B cell (primary cell): Measurements from ENCODE around the gene GNAI2. TPM values are rescaled to one million over a fixed set of nuclear protein-coding genes. Genes with fewer than 3 reads are reported as not detected.

Source experiments
- ATAC-seq: fragments of 200-7000 bp; cut with Tn5 transposase; one replicate; pipeline ENCODE4 v1.10.0; 2021; ENCODE audit warnings: low read depth, mild to moderate bottlenecking, moderate number of reproducible peaks, moderate library complexity
- CTCF ChIA-PET: fragments of 350-600 bp; sonication (Branson Sonifier 250); formaldehyde crosslinking; loops from one replicate; lab custom pipeline; 2021; ENCODE audit warnings: antibody characterized with exemption, inconsistent platforms; lab: Charles Lee
- POLR2A ChIA-PET: fragments of 350-600 bp; sonication (Branson Sonifier 250); formaldehyde crosslinking; loops from one replicate; lab custom pipeline; 2021; ENCODE audit warnings: antibody characterized with exemption; lab: Charles Lee
- DNase-seq: peaks from one replicate; pipeline ENCODE4 v3.0.0; 2013
- H2AFZ ChIP-seq: 2 replicates; pipeline ENCODE4 v1.6.1; 2012; ENCODE audit warnings: mild to moderate bottlenecking, low read depth, low read length; ENCODE audit not compliant: insufficient read depth, poor library complexity, severe bottlenecking
- H3K27ac ChIP-seq, 2 donors: 1 replicate in 1 of 2; 2 replicates in 1 of 2; pipeline ENCODE4 v1.5.1; 2012 to 2013; ENCODE audit warnings: low read length in 2 of 2, mild to moderate bottlenecking in 2 of 2, moderate library complexity in 1 of 2
- H3K27me3 ChIP-seq, 4 experiments: fragments of 200-600 bp in 1 of 4; sonication (generic) in 1 of 4; replicated peaks in 1 of 4; 1 replicate in 2 of 4; 2 replicates in 2 of 4; pipeline versions ENCODE4 v1.6.1 to v1.7.0; 2013 to 2016; ENCODE audit warnings: low read length in 3 of 4, mild to moderate bottlenecking in 2 of 4, mixed read lengths in 1 of 4, moderate library complexity in 1 of 4; ENCODE audit not compliant: insufficient read depth in 4 of 4, control insufficient read depth in 3 of 4; ENCODE audit errors: control extremely low read depth in 1 of 4
- H3K36me3 ChIP-seq, 2 experiments: replicated peaks in 1 of 2; 1 replicate in 1 of 2; 2 replicates in 1 of 2; pipeline versions ENCODE4 v1.6.1 to v1.7.1; 2013; ENCODE audit warnings: low read length in 1 of 2; ENCODE audit not compliant: insufficient read depth in 2 of 2, control insufficient read depth in 1 of 2; ENCODE audit errors: control extremely low read depth in 1 of 2, extremely low read depth in 1 of 2
- H3K4me1 ChIP-seq, 2 donors: fragments of 200-600 bp in 1 of 2; sonication (generic) in 1 of 2; 1 replicate in 1 of 2; 2 replicates in 1 of 2; pipeline versions ENCODE4 v1.5.1 to v1.6.1; 2013 to 2017; ENCODE audit warnings: low read length in 2 of 2; ENCODE audit not compliant: control insufficient read depth in 2 of 2, insufficient read depth in 2 of 2
- H3K4me2 ChIP-seq: replicated peaks from 2 replicates; pipeline ENCODE3; 2012; ENCODE audit warnings: mild to moderate bottlenecking, low read depth, low read length; ENCODE audit not compliant: poor library complexity, severe bottlenecking
- H3K4me3 ChIP-seq, 5 experiments: fragments of 200-600 bp in 1 of 5; sonication (generic) in 1 of 5; 1 replicate in 3 of 5; 2 replicates in 2 of 5; pipeline versions ENCODE4 v1.5.1 to v1.7.0; 2011 to 2016; ENCODE audit warnings: low read length in 4 of 5, mild to moderate bottlenecking in 4 of 5, low read depth in 2 of 5, control low read depth in 1 of 5, moderate library complexity in 1 of 5; ENCODE audit not compliant: insufficient read depth in 1 of 5; ENCODE audit errors: control extremely low read depth in 1 of 5, extremely low read depth in 1 of 5
- H3K79me2 ChIP-seq: fragments of 200-600 bp; sonication (generic); one replicate; pipeline ENCODE4 v1.6.0; 2016; ENCODE audit warnings: low read length; ENCODE audit not compliant: control insufficient read depth, insufficient read depth
- H3K9ac ChIP-seq: fragments of 200-600 bp; sonication (generic); 2 replicates; pipeline ENCODE4 v1.6.1; 2017; ENCODE audit warnings: mild to moderate bottlenecking, low read length, moderate library complexity
- H3K9me3 ChIP-seq, 3 donors: one replicate each; pipeline versions ENCODE4 v1.6.1 to v1.7.1; 2013; ENCODE audit warnings: low read length in 2 of 3; ENCODE audit not compliant: control insufficient read depth in 2 of 3, insufficient read depth in 1 of 3; ENCODE audit errors: control extremely low read depth in 1 of 3
- H4K20me1 ChIP-seq: 2 replicates; pipeline ENCODE4 v1.6.0; 2012; ENCODE audit warnings: mild to moderate bottlenecking, low read length; ENCODE audit not compliant: insufficient read depth, control insufficient read depth, poor library complexity, severe bottlenecking
- H3K27ac Mint-ChIP-seq: one replicate; pipeline ENCODE4 v1.8.0; 2021; ENCODE audit warnings: mixed read lengths
- H3K27me3 Mint-ChIP-seq: one replicate; pipeline ENCODE4 v1.8.0; 2021; ENCODE audit warnings: mixed read lengths
- H3K4me1 Mint-ChIP-seq: one replicate; pipeline ENCODE4 v1.8.0; 2021; ENCODE audit warnings: mixed read lengths
- H3K4me3 Mint-ChIP-seq: one replicate; pipeline ENCODE4 v1.8.0; 2021; ENCODE audit warnings: mixed read lengths
- H3K9me3 Mint-ChIP-seq: one replicate; pipeline ENCODE4 v1.8.0; 2022; ENCODE audit warnings: mixed read lengths; ENCODE audit not compliant: insufficient read depth
- CTCF ChIP-seq: fragments of 200-600 bp; IDR thresholded peaks from one replicate; pipeline ENCODE4 v1.8.0; 2022; ENCODE audit warnings: antibody characterized with exemption, mild to moderate bottlenecking
- EZH2 ChIP-seq: IDR thresholded peaks from 2 replicates; pipeline ENCODE4 v1.6.1; 2012; ENCODE audit warnings: borderline replicate concordance, low read depth, mild to moderate bottlenecking, moderate library complexity, low read length; ENCODE audit not compliant: insufficient read depth, poor library complexity, severe bottlenecking
- WGBS: methylation state at CpG from one replicate; pipeline ENCODE4 v1.1.5; 2013; ENCODE audit warnings: missing lambda C conversion rate; ENCODE audit not compliant: insufficient coverage; 5-methylcytosine and 5-hydroxymethylcytosine counted together
- intact Hi-C: fragments of 100-400 bp; cut with micrococcal nuclease; formaldehyde crosslinking; loops from one replicate; pipeline ENCODE4 v1.10.0; 2022
- polyA plus RNA-seq: library from polyadenylated mRNA; depleted of rRNA; stranded (reverse); fragments of >200 nt; gene quantifications from 2 replicates; pipeline ENCODE4 v1.2.3, GENCODE V29; 2012
- total RNA-seq, 2 donors: library from RNA; stranded (reverse); fragments of 120-200 nt in 1 of 2; gene quantifications; 1 replicate in 1 of 2; 2 replicates in 1 of 2; pipeline versions ENCODE4 v1.2.3 to v1.2.4, GENCODE V29; 2013 to 2022

The GNAI2 gene
- total and polyA plus RNA-seq, 2 donors (not counting 1 experiment from before 2014, with no cell fraction given): 302 to 491 TPM

- peak overlapping the region; percentile 97 for H3K4me2 ChIP-seq
- TF ChIP-seq EZH2 (no peak), CTCF (no peak)
Measured at GRCh38 chr3:50237754-50238548, 1.9 kb downstream of the GNAI2 start.

More at GRCh38 chr3:50237754-50238548, 1.9 kb downstream of the GNAI2 start:
- H3K4me1 ChIP-seq: peaks cover 57 to 63% of the 10 kb centered on the region in 2 donors
- peak overlapping the region; percentile 78 for H3K9ac ChIP-seq
- H3K79me2 ChIP-seq: peaks cover 93% of the 10 kb centered on the region
- H3K4me3 ChIP-seq: peak overlapping the region; percentile 70 to 100 (median 95)
- H3K9me3 ChIP-seq: no peaks in the 10 kb centered on the region
- H3K27ac Mint-ChIP-seq: peak overlapping the region; percentile 97
- peak overlapping the region; percentile 65 to 91 for H3K27ac ChIP-seq
- no peaks in the 10 kb centered on the region for H3K9me3 Mint-ChIP-seq
- peaks cover 64% of the 10 kb centered on the region for H3K4me1 Mint-ChIP-seq
- no peaks in the 10 kb centered on the region for H3K27me3 Mint-ChIP-seq
- H2AFZ ChIP-seq: peak overlapping the region; percentile 71
- 2% methylated on average over 31 of the region's 31 CpGs for WGBS
- ATAC-seq (peak; percentile 32), DNase-seq (peak; percentile 88)
- no peaks in the 10 kb centered on the region for H3K27me3 ChIP-seq
- H4K20me1 ChIP-seq: peaks cover 63% of the 10 kb centered on the region
- ChIA-PET POLR2A (interaction anchor here (0.6 to 2.1 kb wide), 5 partner anchors 10 to 819 kb away, joined by 3 to 13 read pairs (median 3); partner anchors contain the start of genes HYAL3 and NAA80), CTCF (interaction anchor here (0.6 to 27.3 kb wide), 4 partner anchors 4 to 62 kb away, joined by 5 to 596 read pairs (median 300); partner anchors contain the start of gene GNAI2)
- intact Hi-C loops: loop anchor here (1.0 to 10.0 kb wide), 7 partner anchors 8 to 1521 kb away; partner anchors contain the start of genes APEH, HYAL2, HYAL3 and IP6K2
- H3K4me3 Mint-ChIP-seq: peak overlapping the region; percentile 97
- H3K36me3 ChIP-seq: peaks cover 0 to 27% of the 10 kb centered on the region in 2 experiments
